Measurements from ENCODE around the gene GPR171.

GRCh38 chr3:151213881-151214280 lies 10.9 kb upstream of the GPR171 start:
- TF ChIP-seq CTCF (CRISPR knock-in tag; IDR thresholded peaks at IDR 0.05): no peak
- TF ChIP-seq ERF (CRISPR knock-in tag; IDR thresholded peaks at IDR 0.05): no peak
- no peak for TF ChIP-seq MAFK (conservative IDR thresholded peaks at IDR 0.05 in 1 of 2, IDR thresholded peaks at IDR 0.05 in 1 of 2; ENCODE audit: low read length in 2 of 2)
- TF ChIP-seq ZHX1 (CRISPR knock-in tag; IDR thresholded peaks at IDR 0.05; ENCODE audit: low read depth): no peak
- TF ChIP-seq RFX5 (IDR thresholded peaks at IDR 0.05; ENCODE audit: low read depth, low read length): no peak
- TF ChIP-seq TCF7 (IDR thresholded peaks at IDR 0.05; ENCODE audit: low read depth): no peak

Data from HepG2 (cell line).